Measurements from ENCODE around the gene DUOX1. TPM values are rescaled to one million over a fixed set of nuclear protein-coding genes. Genes with fewer than 3 reads are reported as not detected.

The DUOX1 gene
- total and polyA plus RNA-seq, 9 of the 15 experiments (the other 6 are each of a cell fraction or from before 2014, with no cell fraction given), result 0.01 to 0.22 (median 0.01) TPM; not detected in 6

- no peak for TF ChIP-seq ZBTB26 (CRISPR knock-in tag; IDR thresholded peaks at IDR 0.05)
- no peak for TF ChIP-seq E2F8 (IDR thresholded peaks at IDR 0.05; ENCODE audit: low read depth, partially characterized antibody)
- TF ChIP-seq ZKSCAN8 (CRISPR knock-in tag; IDR thresholded peaks at IDR 0.05), result no peak
- no peak for TF ChIP-seq ZNF583 (CRISPR knock-in tag; IDR thresholded peaks at IDR 0.05)
- TF ChIP-seq TCF7 (IDR thresholded peaks at IDR 0.05; ENCODE audit: borderline replicate concordance), result no peak
- no peak for TF ChIP-seq TRIM25 (IDR thresholded peaks at IDR 0.05; ENCODE audit: borderline replicate concordance)
- TF ChIP-seq ILF3 (IDR thresholded peaks at IDR 0.05; ENCODE audit: borderline replicate concordance), result no peak
- TF ChIP-seq TOE1 (IDR thresholded peaks at IDR 0.05; ENCODE audit: borderline replicate concordance), result no peak
- TF ChIP-seq TOE1 (CRISPR knock-in tag; IDR thresholded peaks at IDR 0.05; ENCODE audit: borderline replicate concordance, low read depth), result no peak
- TF ChIP-seq TEAD4 (IDR thresholded peaks at IDR 0.05; ENCODE audit: low read length), result no peak
- TF ChIP-seq TEAD4 (CRISPR knock-in tag; IDR thresholded peaks at IDR 0.05; ENCODE audit: borderline replicate concordance), result no peak
These were observed 11.6 kb upstream of the DUOX1 start (continued) for GRCh38 chr15:45118131-45118588.
